Ectodermal cell (in vitro differentiated cells): ENCODE data around the gene SNX10. TPM values are rescaled to one million over a fixed set of nuclear protein-coding genes. Genes with fewer than 3 reads are reported as not detected.
"Not testable (repeated sequence)": the region's sequence is repeated elsewhere in the genome, so short reads cannot be mapped to it uniquely, and the experiment has no call there.

Experiments
- H3K27ac ChIP-seq: 2 replicates; pipeline ENCODE4 v1.7.0; 2013; ENCODE audit warnings: mild to moderate bottlenecking, low read depth, low read length; ENCODE audit not compliant: insufficient read depth, poor library complexity, severe bottlenecking
- H3K27me3 ChIP-seq: 2 replicates; pipeline ENCODE4 v1.7.0; 2013; ENCODE audit warnings: mild to moderate bottlenecking, low read length; ENCODE audit not compliant: insufficient read depth, control insufficient read depth, poor library complexity, severe bottlenecking
- H3K36me3 ChIP-seq: one replicate; pipeline ENCODE4 v1.7.0; 2013; ENCODE audit warnings: low read length; ENCODE audit not compliant: control insufficient read depth, insufficient read depth
- H3K4me1 ChIP-seq: one replicate; pipeline ENCODE4 v1.7.0; 2013; ENCODE audit warnings: low read length; ENCODE audit not compliant: control insufficient read depth, insufficient read depth
- H3K4me3 ChIP-seq: 2 replicates; pipeline ENCODE4 v1.7.0; 2013; ENCODE audit warnings: low read depth, low read length, control low read depth; ENCODE audit not compliant: insufficient read depth
- H3K9me3 ChIP-seq: 2 replicates; pipeline ENCODE4 v1.7.0; 2013; ENCODE audit warnings: mild to moderate bottlenecking, low read length, moderate library complexity; ENCODE audit not compliant: control insufficient read depth
- WGBS, 2 experiments: methylation state at CpG; one replicate each; pipeline ENCODE4 v1.1.7; 2013; ENCODE audit warnings: missing lambda C conversion rate in 2 of 2; 5-methylcytosine and 5-hydroxymethylcytosine counted together
- polyA plus RNA-seq, 4 experiments: library from polyadenylated mRNA; stranded (reverse); fragments of 50-300 nt; gene quantifications; one replicate each; pipeline ENCODE4 v1.2.3, GENCODE V29; 2013

SNX10 gene
- 11.0 TPM for polyA plus RNA-seq (2013, experiment 1 of 4)
- polyA plus RNA-seq (2013, experiment 2 of 4): 9.5 TPM
- 10.9 TPM for polyA plus RNA-seq (2013, experiment 3 of 4)
- polyA plus RNA-seq (2013, experiment 4 of 4): 9.9 TPM

GRCh38 chr7:26291699-26292538 is at the start of gene SNX10:
Gene SNX10, plus strand, starts transcription at chr7:26291862. Its CDS starts 54,581 bp downstream, at chr7:26346443.
- Histone ChIP-seq H3K9me3 (no peaks in the 10 kb centered on the region), H3K36me3 (no peaks in the 10 kb centered on the region), H3K4me3 (peak within 1 kb of the TSS; percentile 72), H3K27ac (no peak within 1 kb of the TSS), H3K27me3 (peaks cover 8% of the 10 kb centered on the region), H3K4me1 (peaks cover 6% of the 10 kb centered on the region)
- WGBS, 2 experiments: 1 to 2% methylated on average over 73 to 74 of the region's 74 CpGs

- Histone ChIP-seq H3K9me3 (no peaks in the 10 kb centered on the region), H3K27ac (no peak overlapping the region), H3K4me3 (no peak overlapping the region), H3K36me3 (no peaks in the 10 kb centered on the region), H3K4me1 (no peaks in the 10 kb centered on the region), H3K27me3 (no peaks in the 10 kb centered on the region)
- WGBS, 2 experiments: 95 to 96% methylated on average over 13 of the region's 13 CpGs
These were observed 46.5 kb upstream of the SNX10 start for GRCh38 chr7:26245150-26245549.

- H3K9me3 ChIP-seq: no peaks in the 10 kb centered on the region
- H3K27me3 ChIP-seq: no peaks in the 10 kb centered on the region
- 92 to 95% methylated on average over 12 of the region's 12 CpGs for WGBS, 2 experiments
- no peaks in the 10 kb centered on the region for H3K4me1 ChIP-seq
- H3K36me3 ChIP-seq: no peaks in the 10 kb centered on the region
- H3K27ac ChIP-seq: no peak overlapping the region
- no peak overlapping the region for H3K4me3 ChIP-seq
These were observed 41.4 kb upstream of the SNX10 start for GRCh38 chr7:26250239-26250638.

- WGBS, 2 experiments: 95 to 97% methylated on average over 23 to 27 of the region's 29 CpGs
- not testable (repeated sequence) for H3K4me1 ChIP-seq, H3K9me3 ChIP-seq, H3K36me3 ChIP-seq, H3K4me3 ChIP-seq, H3K27me3 ChIP-seq, H3K27ac ChIP-seq
These were observed 29.8 kb upstream of the SNX10 start for GRCh38 chr7:26261866-26262265.

GRCh38 chr7:26265065-26265464 is 26.6 kb upstream of the SNX10 start:
- Histone ChIP-seq H3K9me3 (peaks cover 5% of the 10 kb centered on the region), H3K27me3 (no peaks in the 10 kb centered on the region), H3K4me3 (no peak overlapping the region), H3K36me3 (no peaks in the 10 kb centered on the region), H3K4me1 (no peaks in the 10 kb centered on the region), H3K27ac (no peak overlapping the region)
- 94 to 95% methylated on average over 4 to 6 of the region's 6 CpGs for WGBS, 2 experiments

- no peaks in the 10 kb centered on the region for H3K4me1 ChIP-seq
- no peaks in the 10 kb centered on the region for H3K27me3 ChIP-seq
- no peaks in the 10 kb centered on the region for H3K36me3 ChIP-seq
- WGBS, 2 experiments: 83 to 88% methylated on average over 4 to 5 of the region's 5 CpGs
- H3K4me3 ChIP-seq: no peak overlapping the region
- H3K9me3 ChIP-seq: peaks cover 5% of the 10 kb centered on the region
- no peak overlapping the region for H3K27ac ChIP-seq
These were observed 26.1 kb upstream of the SNX10 start for GRCh38 chr7:26265499-26266075.

GRCh38 chr7:26267601-26268166 is 24.0 kb upstream of the SNX10 start:
- Histone ChIP-seq H3K4me3 (no peak overlapping the region), H3K9me3 (peaks cover 5% of the 10 kb centered on the region), H3K4me1 (no peaks in the 10 kb centered on the region), H3K36me3 (no peaks in the 10 kb centered on the region), H3K27me3 (no peaks in the 10 kb centered on the region), H3K27ac (no peak overlapping the region)
- 93 to 96% methylated on average over 6 to 9 of the region's 9 CpGs for WGBS, 2 experiments

- Histone ChIP-seq H3K36me3 (no peaks in the 10 kb centered on the region), H3K27me3 (no peaks in the 10 kb centered on the region), H3K9me3 (no peaks in the 10 kb centered on the region), H3K4me3 (no peak overlapping the region), H3K27ac (no peak overlapping the region), H3K4me1 (no peaks in the 10 kb centered on the region)
- 93 to 99% methylated on average over 3 of the region's 3 CpGs for WGBS, 2 experiments
These were observed 16.4 kb upstream of the SNX10 start for GRCh38 chr7:26275213-26275612.

- H3K4me3 ChIP-seq: no peak overlapping the region
- no peaks in the 10 kb centered on the region for H3K4me1 ChIP-seq
- 100% methylated on average over 1 of the region's 1 CpG; no CpG with 5 or more reads in 1 of the 2 experiments for WGBS, 2 experiments
- no peaks in the 10 kb centered on the region for H3K9me3 ChIP-seq
- no peak overlapping the region for H3K27ac ChIP-seq
- H3K27me3 ChIP-seq: no peaks in the 10 kb centered on the region
- H3K36me3 ChIP-seq: no peaks in the 10 kb centered on the region
These were observed 12.9 kb upstream of the SNX10 start for GRCh38 chr7:26278770-26279169.

GRCh38 chr7:26279405-26279804 is 12.3 kb upstream of the SNX10 start:
- WGBS, 2 experiments: 93 to 96% methylated on average over 4 of the region's 4 CpGs
- H3K36me3 ChIP-seq: no peaks in the 10 kb centered on the region
- H3K27ac ChIP-seq: no peak overlapping the region
- H3K4me3 ChIP-seq: no peak overlapping the region
- H3K4me1 ChIP-seq: no peaks in the 10 kb centered on the region
- no peaks in the 10 kb centered on the region for H3K27me3 ChIP-seq
- no peaks in the 10 kb centered on the region for H3K9me3 ChIP-seq
